ENCODE data around the gene GTPBP2.

DNA sequence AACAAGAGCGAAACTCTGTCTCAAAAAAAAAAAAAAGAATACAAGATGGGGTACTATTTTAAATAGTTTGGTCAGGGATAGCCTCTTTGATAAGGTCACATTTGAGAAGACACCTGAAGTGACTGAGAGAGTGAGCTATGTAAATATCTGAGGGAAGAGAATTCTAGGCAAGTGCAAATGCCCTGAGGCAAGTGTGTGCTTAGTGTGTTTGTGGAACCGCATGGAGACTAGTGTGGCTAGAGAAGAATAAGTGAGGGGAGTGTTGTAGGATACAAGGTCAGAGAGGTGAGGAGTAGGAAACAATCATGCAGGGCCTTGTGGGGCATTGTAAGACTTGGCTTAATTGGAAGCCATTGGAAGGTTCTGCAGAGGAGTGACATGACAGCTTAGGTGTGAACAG is 19.2 kb upstream of the GTPBP2 start:
- TF ChIP-seq POLR2AphosphoS5 (IDR thresholded peaks at IDR 0.05; ENCODE audit: low read depth, low read length) (no peak), TAF1 (IDR thresholded peaks at IDR 0.05; ENCODE audit: borderline replicate concordance, low read depth, low read length) (no peak)
